HG03039 (cell line): ENCODE measurements around the gene APOBEC2.

Source experiments
- ATAC-seq: cut with Tn5 transposase; IDR thresholded peaks from one replicate; pipeline ENCODE4 v1.9.1; 2021; ENCODE audit warnings: mild to moderate bottlenecking, moderate library complexity; ENCODE audit not compliant: unreplicated experiment

APOBEC2 gene

DNA sequence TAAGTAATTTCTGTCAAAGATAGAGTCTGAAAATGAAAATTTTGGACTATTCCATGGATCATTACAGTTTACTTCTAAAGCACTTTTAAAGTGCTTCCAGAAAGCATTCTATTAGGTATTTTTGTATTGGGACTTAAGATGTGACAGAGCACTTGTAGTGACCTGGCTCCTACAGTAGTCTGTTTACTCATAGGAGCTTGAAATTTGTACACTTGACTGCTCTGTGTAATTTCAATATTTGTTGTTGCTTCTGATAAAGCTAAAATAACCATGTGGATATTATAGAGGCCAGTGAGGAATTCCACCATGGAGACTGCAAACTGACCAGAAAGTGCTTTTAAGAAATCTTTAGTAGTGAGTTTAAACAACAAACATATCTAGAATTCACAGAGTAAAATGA lies 30.1 kb downstream of the APOBEC2 start:
- ATAC-seq = no peak

DNA sequence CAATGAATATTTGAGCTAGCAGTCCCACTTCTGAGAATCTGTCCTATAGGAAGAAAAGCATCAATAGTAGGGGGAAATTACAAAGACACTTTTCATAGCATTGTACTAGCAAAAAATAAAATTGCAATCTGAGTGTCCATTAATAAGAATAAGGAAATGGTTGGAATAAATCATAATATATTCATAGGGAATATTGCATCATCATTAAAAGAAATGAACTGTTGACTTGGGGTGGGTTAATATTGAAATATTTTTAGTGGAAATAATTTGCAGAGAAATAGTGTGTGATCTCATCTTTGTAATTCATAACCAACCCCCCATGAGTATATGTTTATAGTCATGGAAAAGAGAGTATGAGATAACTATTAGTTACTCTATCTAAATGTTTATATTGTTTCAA lies 32.2 kb downstream of the APOBEC2 start:
- no peak for ATAC-seq

DNA sequence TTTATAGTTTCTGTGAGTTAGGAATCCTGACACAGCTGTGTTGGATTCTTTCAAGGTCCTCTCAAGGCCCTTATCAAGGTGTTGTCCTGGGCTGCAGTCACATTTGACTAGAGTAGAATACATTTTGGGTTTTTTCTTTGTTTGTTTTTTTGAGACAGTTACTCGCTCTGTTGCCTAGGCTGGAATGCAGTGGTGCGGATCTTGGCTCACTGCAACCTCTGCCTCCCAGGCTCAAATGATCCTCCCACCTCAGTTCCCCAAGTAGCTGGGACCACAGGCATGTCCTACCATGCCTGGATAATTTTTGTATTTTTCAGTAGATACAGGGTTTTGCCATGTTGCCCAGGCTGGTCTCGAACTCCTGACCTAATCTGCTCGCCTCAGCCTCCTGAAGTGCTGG lies 35.4 kb downstream of the APOBEC2 start:
- no peak for ATAC-seq

DNA sequence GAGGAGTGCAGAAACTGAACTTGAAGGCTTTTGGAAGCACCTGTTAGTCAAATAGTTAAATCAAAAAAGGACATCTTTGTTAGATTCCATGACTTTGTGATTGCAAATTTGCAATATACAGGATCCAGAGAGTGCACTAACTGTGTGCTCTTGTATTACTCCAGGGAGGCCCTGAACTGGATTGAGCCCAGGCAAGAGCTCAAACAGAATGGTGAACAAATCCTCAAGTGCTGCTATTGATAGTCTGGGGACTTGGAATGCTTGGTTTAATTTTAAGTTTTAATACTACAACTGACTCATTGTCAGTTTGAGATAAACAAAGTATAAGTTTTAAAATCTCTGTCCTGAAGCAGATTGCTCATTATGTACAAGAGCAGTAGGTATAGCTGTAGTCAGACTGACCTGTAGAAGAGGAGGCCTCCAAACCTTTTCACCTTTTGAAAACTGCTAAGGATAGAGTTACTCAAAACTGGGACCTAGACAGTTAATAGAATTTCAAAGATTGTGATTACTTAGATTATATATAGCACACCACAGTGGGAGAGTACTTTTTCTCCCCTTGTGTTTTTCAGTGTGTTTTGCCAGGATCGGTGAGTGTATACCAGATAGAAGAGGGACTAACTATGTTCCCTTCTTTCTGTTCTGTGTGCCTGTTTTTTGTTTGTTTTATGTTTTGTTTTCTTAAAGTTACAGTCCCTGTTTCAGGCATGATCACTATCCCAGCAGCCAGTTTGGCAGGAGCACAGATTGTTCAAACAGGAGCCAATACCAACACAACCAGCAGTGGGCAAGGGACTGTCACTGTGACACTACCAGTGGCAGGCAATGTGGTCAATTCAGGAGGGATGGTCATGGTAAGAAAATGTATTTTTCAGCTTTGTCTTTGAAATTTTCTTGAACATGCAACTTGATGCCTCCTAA lies 38.1 kb downstream of the APOBEC2 start:
- no peak for ATAC-seq

DNA sequence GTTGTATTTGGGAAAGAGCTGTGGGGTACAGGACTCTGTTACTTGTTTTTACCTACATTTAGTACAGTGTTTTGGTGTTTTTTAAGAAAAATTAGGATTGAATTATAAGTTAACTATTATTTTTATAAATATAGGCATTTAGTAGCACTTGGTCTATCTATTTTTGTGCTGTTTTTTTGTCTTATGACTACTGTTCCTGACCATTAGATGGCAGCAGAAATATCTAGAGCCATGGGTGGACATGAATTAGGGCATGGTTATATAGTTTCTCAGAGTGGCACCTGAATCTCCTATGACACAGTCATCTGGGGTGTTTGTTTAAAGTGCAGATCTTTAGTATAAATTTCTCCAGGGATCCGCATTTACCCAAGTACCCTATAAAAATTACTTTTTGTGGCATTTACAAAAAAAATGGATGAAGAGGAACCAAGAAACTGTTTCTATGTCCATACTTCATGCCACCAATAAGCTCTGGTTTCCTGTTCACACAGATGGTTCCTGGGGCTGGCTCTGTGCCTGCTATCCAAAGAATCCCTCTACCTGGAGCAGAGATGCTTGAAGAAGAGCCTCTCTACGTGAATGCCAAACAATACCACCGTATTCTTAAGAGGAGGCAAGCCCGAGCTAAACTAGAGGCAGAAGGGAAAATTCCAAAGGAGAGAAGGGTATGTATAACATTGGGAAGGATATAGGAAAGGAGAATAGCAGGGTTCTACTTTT lies 39.6 kb downstream of the APOBEC2 start:
- no peak for ATAC-seq

DNA sequence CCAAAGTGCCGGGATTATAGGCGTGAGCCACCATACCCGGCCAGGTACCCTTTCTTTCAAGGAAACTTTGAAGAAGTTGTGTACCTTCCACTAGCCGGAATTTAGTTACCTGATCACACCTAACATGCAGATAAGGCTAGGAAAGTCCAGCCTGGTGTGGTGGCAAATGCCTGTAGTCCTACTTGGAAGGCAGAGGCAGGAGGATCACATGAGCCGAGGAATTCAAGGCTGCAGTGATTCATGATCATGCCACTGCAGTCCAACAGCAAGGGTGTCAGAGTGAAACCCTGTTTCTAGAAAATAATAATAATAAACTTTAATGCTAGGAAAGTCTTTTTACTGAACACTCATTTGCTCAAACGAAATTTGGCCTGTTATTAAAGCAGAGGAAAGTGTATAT lies 40.7 kb downstream of the APOBEC2 start:
- no peak for ATAC-seq

DNA sequence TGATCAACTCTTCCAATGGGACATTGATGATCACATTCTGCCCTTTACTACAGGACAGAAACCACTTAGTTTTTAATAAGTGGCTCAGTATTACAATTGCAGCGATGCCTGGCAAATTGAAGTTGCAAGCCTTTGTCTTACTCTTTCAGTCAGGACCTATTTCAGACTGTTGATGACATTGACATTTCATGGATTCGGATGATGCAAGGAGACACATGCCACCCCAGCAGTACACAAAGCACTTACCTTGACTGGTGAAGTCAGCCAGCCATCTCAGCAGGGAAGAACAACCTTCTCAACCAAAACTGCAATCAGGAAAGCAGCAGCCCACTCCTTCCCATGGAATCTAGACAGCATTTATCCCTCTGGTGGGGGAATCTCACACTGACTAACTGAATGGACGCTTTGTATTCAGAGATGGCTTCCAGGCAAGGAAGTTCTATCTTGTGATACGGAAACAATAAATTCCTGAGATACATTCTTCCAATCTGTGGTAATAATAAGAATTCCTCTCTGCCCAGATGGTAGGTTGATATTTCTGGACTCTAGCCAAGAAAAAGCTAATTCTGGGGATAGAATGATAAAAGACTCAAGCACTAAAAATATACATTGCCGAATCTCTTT lies 44.6 kb downstream of the APOBEC2 start:
- ATAC-seq = no peak

DNA sequence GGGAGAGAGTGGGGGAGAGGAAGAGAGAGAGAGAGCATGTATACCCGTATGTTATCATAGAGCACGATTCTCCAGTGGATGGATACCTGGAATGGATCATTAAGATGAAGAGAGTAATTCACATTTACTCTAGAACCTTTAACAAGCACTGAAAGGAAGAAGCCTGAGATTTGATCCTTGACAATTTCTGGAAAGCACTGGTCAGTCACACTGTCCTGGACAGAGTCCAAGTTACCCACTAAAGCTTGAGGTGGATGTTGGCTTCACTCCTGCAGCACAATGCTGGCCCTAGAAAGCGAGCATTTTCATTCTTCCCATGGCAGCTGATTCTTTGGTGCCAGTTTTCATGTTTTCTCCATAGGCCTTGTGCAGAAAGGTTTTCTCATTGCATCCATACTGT lies 45.4 kb downstream of the APOBEC2 start:
- no peak for ATAC-seq

DNA sequence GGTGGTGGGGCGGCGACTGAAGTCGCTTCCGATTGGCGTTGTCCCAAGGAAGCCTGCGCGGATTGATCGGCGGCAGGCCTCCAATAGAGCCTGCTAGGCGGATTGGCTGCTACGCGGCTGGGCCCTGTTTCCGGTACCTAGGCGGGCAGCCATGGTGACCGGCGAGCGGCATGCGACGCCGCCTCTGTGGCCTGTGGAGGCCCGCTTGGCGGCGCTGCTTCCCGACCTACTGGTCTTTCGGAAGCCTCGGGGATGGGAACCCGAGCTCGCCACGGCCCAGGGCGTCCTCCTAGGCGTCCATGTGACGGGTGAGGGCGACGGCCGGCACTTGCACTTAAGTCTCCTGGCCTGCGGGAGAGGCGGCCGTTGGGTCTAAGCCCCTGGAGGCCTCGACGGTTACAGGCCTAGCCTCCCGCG lies 47.9 kb downstream of the APOBEC2 start:
- ATAC-seq = no peak

DNA sequence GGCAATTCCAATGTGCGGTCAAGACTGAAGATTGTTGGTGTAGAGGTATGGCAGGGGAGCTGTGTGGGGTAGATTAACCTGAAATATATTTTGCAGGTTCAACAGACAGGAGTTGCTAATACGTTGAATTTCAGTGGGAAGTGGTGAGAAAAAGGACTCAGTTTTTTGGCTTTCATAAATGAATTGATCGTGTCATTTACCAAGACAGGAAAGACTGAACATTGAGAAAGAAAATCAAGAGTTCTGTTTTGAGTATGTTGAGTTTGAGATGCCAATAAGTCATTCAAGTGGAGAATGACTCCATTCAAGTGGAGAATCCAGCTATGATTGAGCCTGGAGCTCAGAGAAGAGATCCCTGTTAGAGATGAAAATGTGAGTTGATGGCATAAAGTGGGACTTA lies 50.8 kb downstream of the APOBEC2 start:
- no peak for ATAC-seq

DNA sequence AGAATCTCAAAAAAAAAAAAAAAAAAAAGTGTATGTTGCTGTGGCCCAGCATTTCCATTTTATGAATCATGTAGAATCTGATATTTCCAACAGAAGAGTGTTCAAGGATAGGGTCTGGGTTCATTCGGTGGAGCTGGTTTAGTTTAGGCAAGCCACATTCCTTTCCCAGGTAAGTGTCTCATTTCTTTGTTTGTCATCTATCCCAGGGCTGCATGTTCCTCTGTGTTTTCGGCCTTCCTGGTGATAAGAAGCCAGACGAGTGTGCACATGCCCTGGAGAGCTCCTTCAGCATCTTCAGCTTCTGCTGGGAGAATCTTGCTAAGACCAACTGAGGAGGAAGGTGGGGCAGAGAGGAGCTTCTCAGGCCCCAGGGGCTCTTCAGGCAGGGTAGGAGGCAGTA lies 58.0 kb downstream of the APOBEC2 start:
- no peak for ATAC-seq
